GM21723 (cell line): ENCODE measurements around the gene TNP2.

Experiments
- ATAC-seq: cut with Tn5 transposase; IDR thresholded peaks from one replicate; pipeline ENCODE4 v1.9.1; 2021; ENCODE audit warnings: mild to moderate bottlenecking, moderate library complexity; ENCODE audit not compliant: unreplicated experiment

Gene TNP2

DNA sequence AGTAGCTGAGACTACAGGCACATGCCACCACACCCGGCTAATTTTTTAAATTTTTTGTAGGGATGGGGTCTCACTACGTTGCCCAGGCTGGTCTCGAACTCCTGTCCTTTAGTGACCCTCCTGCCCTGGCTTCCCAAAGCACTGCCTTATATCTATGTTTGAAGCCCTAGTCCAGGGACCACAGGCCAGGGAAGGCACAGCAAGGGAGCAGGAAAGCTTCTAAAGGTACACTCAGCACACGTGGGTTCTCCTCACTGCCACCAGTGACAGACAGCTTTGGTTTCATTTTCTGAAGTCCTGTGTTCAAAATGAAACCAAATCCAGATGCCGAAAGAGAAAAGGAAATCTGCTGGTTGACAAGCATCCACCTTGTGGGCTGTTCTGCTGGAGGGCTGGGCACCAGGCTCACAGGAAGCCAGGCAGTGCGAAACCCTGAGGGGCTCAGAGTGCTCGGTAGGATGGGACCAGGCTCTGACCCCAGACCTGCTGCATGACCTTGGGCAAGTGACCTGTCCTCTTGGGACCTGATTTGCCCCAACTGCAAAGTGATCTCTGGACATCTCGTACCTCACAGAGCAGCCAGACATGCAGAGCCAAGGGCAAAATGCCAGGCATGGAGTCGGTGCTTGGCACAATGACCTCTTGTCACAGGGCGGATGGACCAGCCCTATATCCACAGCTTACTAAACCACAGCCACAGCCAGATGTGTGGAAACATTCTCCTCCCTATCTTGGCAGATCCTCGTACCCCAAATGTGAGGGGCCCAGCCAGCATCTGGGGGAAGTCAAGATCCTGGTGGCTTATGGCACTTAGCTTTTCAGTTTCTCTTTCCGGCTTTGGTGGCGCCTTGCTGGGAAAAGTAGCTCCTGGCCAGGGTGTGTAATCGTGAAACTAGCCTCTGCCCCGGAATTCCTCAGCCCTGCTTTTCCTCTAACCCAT lies 10.3 kb downstream of the TNP2 start:
- no peak for ATAC-seq

- ATAC-seq, result no peak
These were observed 11.8 kb downstream of the TNP2 start for GRCh38 chr16:11257131-11257938.

DNA sequence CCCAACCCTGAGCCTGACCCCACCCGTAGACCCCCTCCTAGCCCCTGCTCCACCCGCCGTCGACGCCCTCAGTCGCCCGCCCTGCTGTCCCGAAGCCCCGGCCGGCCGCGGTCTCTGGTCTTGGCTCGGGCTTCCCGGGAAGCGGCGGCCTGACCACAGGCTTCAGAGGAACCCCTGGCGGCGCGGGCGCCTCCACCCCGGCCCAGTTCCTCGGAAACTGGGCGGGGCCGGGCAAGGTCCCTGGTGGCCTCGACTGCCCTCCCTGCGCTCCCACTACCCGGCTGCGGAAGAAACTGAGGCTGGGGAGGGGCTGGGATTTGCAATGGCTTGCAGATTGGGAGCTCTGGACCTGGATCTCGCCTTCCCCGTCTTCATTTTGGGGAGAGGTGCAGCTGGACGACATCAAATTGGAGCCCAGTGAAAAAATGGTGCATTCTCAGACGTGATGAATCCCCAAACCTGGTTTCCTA lies 12.4 kb downstream of the TNP2 start:
- no peak for ATAC-seq

- peak; percentile 51 for ATAC-seq
These were observed 13.1 kb downstream of the TNP2 start, which contains the start of gene SOCS1 for GRCh38 chr16:11255737-11256660. TSS of gene SOCS1 (minus strand) at chr16:11256204. CDS start at chr16:11255478, 726 bp downstream.

- peak; percentile 7 for ATAC-seq
These were observed 14.0 kb downstream of the TNP2 start for GRCh38 chr16:11254913-11255736.

- no peak for ATAC-seq
These were observed 14.9 kb downstream of the TNP2 start for GRCh38 chr16:11253995-11254912.

DNA sequence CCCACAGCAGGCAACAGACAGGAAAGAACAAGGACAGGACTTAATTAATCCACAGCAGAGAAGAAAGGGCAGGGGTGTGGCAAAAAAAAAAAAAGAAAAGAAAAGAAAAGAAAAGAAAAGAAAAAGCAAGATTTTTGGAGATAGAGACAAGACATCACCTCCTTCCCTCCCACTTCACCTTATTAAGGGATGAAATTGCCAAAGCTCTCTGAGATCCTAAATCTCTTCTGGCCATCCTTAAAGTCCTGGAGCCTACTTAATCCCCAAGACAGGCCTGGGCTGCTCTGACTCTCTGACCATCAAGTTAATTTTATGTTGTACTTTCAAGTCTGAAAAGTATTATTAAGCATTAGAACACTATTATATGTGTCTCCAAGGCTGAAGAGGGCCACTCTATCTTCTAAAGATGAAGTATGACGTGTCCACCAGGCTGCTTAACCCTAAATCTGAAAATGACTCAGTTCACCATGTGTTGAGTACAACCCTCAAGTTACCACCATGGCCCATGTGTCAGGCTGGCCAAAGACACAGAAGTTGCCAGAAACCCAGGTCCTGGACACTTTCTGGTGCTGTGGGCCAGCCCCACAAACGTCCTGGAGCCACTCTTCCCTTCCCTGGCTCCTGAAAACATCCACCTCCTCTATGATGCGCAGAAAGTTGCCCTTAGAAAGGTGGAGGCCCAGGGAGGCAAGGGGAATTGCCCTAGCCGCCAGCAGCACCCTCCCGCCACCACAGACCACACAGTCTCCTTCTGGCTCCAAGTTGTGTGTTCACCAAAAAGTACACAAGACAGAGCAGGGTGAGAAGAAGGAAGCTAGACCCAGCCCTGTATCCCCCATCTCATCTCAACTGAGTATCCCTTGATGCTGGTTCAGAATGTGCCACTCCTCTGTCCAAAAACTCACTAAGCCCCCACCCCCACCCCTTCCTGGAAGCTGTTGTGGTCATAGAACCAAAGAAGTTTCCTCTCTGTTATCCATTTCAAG lies 15.8 kb downstream of the TNP2 start:
- ATAC-seq, result no peak

DNA sequence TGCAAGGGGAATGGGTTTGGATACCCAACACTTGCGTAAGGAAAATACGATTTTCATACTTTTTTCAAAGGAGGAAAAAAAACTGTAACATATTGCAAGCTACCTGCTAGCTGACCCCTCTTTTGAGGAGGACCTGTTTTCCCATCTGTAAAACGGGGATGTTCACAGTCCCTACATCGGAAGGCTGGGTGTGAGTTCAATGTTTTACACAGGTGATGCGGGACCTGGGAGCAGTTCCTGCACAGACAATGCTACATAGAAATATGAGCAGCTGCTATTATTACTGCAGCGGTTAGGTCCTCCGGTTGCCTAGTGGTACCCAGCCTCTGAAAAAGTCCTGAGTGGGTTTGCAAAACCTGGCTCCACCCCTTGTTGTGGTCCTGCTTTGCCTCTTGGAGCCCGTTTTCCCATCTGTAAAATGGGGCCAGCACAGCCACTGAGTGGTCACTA lies 16.6 kb downstream of the TNP2 start:
- no peak for ATAC-seq

DNA sequence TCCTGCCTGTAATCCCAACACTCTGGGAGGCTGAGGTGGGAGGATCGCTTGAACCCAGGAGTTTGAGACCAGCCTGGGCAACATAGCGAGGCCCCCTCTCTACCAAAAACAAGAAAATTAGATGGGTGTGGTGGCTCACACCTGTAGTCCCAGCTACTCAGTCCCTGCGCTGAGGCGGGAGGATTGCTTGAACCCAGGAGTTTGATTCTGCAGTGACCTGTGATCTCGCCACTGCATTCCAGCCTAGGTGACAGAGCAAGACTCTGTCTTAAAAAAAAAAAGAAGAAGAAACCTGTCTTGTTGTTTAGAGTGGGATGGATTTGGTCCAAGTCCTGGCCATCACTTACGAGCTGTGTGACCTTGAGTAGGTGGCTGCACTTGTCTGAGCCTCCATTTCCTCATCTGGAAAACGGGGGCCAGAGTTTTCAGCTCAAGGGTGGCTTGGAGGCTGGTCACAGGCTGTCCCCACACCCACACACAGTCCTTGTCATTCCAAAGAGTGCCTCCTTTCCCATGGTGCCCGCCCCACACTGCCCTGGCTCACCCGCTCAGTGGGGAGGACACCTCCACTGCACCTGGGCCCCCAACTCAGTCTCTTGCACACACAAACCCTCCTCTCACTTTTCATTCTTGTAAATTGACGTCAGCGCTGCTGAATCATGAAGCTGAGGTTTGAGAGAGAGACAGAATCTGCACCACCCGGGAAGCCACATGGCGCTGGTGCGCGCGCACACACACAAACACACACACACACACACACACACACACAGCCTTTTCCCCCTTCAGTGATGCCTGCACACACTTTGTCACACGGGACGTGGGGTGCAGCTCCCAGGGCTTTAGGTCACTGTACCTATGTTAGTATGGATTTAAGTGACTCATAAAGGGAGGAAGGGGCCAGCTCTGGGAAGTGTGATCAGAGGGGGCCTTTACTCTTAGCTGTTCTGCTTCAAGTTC lies 17.3 kb downstream of the TNP2 start:
- no peak for ATAC-seq

DNA sequence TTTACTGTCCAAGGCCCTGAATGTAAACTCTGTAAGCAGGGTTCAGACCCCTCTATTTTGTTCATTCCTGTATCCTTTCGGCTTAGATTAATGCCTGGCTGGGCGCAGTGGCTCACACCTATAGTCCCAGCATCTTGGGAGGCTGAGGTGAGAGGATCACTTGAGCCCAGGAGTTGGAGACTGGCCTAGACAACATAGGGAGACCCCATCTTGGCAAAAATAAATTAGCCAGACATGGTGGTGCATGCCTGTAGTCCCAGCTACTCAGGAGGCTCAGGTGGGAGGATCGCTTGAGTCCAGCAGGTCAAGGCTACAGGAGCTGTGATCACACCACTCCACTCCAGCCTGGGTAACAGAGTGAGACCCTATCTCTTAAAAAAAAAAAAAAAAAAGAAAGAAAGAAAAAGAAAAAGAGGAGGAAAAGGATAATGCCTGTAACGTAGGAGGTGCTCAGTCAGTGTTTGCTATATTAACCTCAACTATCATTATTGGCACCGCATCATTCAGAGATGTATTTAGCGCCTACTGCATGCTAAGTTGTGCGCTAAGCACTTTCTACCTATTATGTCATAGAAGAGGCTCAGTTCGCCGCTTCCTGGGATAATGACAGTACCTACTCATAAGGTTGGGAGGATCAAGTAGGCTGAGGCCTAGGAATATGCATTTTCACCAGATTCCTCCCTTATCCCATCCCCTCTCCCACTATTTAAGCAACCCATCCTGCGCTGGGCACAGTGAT lies 18.2 kb downstream of the TNP2 start:
- no peak for ATAC-seq

- no peak for ATAC-seq
These were observed 18.9 kb downstream of the TNP2 start for GRCh38 chr16:11250091-11250785.

GRCh38 chr16:11249233-11250061 lies 19.7 kb downstream of the TNP2 start:
- ATAC-seq, result no peak

DNA sequence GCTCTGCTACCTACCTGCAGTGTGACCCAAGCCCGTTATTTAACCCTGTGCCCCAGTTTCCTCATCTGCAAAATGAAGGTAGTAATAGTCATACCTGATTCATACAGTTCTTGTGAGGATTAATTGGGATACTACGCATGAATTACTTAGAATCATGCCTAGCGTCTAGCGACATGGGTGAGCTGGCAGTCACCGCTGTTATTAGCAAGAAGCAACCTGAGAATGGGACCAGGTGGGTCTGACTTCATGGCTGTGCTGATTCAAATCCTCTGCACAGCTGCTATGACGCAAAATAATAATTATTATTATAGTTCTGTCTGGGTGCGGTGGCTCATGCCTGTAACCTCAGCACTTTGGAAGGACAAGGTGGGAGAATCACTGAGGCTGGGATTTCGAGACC lies 21.0 kb downstream of the TNP2 start:
- no peak for ATAC-seq

DNA sequence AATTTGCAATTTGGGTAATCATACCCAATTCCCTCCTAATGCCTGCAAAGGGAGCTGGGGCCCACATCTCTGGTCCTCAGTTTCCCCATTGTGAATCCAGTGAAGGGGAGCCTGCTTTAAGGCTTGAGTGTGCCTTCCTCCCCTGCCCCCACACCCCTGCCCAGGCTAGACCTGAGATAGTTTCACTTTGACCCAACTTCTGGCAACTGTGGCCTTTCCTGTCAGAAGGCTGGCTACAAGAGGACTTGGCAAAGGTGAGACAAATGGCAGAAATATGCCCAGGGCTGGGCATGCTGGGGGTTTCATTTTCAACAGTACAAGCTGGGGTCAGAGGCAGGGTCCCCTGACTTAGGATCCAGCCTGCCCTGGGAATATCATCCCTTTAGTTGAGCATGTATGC lies 23.1 kb downstream of the TNP2 start:
- no peak for ATAC-seq
